Measurements from ENCODE around the gene PPIH. TPM values are rescaled to one million over a fixed set of nuclear protein-coding genes. Genes with fewer than 3 reads are reported as not detected.

PPIH gene
- total RNA-seq, 6 experiments from 2014 or later: 30.0 to 45.6 (median 40.0) TPM

DNA sequence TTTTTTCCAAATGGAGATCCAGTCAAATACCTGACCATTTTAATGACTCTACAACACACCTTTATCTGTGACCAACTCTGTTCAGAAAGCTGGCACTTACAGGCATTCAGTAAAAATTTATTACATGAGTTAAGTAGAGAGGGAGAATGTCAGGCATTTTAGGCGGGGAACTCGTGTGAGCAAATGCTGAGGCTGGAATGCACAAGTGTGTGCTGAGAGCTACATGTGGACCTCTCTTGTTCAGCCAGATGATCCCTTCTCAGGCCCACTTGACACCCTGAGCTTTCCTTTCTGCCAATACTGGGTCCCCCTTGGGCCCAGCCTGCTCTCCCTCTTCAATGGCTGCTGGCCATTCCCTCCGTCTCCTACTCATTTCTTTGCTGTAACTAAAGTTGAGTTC lies 11.7 kb downstream of the PPIH start:
- Mint-ChIP-seq H3K4me1 (ENCODE audit: low read depth) (no peaks in the 10 kb centered on the region), H3K4me3 (no peak overlapping the region), H3K27me3 (ENCODE audit: insufficient read depth) (no peaks in the 10 kb centered on the region; the same call in 1 of the 2 replicates), H3K27ac (no peak overlapping the region), H3K9me3 (no peaks in the 10 kb centered on the region), H3K36me3 (ENCODE audit: low read depth) (peaks cover 4% of the 10 kb centered on the region)
- TF ChIP-seq, protein P1, sequence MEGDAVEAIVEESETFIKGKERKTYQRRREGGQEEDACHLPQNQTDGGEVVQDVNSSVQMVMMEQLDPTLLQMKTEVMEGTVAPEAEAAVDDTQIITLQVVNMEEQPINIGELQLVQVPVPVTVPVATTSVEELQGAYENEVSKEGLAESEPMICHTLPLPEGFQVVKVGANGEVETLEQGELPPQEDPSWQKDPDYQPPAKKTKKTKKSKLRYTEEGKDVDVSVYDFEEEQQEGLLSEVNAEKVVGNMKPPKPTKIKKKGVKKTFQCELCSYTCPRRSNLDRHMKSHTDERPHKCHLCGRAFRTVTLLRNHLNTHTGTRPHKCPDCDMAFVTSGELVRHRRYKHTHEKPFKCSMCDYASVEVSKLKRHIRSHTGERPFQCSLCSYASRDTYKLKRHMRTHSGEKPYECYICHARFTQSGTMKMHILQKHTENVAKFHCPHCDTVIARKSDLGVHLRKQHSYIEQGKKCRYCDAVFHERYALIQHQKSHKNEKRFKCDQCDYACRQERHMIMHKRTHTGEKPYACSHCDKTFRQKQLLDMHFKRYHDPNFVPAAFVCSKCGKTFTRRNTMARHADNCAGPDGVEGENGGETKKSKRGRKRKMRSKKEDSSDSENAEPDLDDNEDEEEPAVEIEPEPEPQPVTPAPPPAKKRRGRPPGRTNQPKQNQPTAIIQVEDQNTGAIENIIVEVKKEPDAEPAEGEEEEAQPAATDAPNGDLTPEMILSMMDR (IDR thresholded peaks at IDR 0.05): no peak
- no peak for DNase-seq

DNA sequence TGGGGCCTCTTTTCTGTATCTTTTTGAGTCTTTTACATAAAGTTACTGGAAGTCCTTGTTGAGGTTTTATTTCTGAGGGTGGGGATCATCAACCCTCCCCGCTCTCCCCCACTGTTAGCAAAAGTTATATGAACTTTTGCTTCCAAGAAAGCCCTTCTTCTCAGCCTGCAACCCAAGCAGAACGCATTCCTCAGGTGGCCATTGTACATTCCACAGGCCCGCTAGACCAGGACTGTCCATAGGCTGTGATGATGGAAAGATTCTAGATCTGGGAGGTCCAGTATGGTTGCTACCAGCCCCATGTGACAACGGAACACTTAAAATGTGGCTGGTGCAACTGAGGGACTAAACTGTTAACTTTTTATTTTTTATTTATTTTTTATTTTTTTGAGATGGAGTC lies 12.2 kb downstream of the PPIH start:
- no peak for DNase-seq
- Mint-ChIP-seq H3K4me3 (no peak overlapping the region), H3K27ac (no peak overlapping the region), H3K36me3 (ENCODE audit: low read depth) (peaks cover 4% of the 10 kb centered on the region), H3K4me1 (ENCODE audit: low read depth) (no peaks in the 10 kb centered on the region), H3K27me3 (ENCODE audit: insufficient read depth) (no peaks in the 10 kb centered on the region; the same call in 1 of the 2 replicates), H3K9me3 (no peaks in the 10 kb centered on the region)
- TF ChIP-seq, protein P1 (IDR thresholded peaks at IDR 0.05): no peak

DNA sequence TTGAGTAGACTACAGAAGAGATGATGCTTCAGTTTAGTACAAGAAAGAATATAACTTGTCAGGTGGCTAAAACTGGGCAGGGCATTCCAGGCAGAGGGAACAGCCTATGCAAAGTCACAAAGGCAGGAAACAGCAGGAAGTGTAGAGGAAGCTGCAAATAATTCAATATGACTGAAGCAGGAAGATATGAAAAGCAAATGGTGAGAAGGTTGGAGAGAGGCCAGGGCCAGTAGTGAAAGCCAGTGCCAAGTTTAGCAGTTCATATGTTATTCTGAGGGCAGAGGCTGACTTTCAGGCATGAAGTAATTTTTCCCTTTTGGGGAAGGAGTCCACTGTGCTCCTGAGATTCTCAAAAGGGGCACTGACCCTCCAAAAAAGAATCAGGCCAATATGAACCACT lies 16.0 kb downstream of the PPIH start:
- Mint-ChIP-seq H3K36me3 (ENCODE audit: low read depth) (peaks cover 10% of the 10 kb centered on the region), H3K27me3 (ENCODE audit: insufficient read depth) (no peaks in the 10 kb centered on the region; the same call in 1 of the 2 replicates), H3K9me3 (no peaks in the 10 kb centered on the region), H3K27ac (no peak overlapping the region), H3K4me1 (ENCODE audit: low read depth) (peaks cover 15% of the 10 kb centered on the region), H3K4me3 (no peak overlapping the region)
- no peak for DNase-seq
- TF ChIP-seq, protein P1 (IDR thresholded peaks at IDR 0.05): no peak

DNA sequence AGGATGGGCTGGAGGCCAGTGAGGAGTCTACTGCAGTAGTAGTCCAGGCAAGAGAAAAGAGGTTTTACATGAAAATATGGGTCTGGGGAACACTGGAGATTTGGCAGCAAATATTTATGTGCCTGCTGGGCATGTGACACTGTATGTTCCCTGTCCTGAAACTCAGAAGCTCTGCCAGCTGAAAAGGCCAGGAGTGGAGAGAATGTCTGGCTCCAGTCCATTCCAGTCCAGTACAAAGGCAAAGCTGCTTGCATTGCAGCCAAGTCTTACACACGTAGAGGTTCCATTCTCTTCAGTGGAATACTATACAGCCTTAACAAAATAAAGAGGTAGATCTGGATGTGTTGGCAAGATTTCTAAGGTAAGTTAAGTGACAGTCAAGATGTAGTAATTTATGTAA lies 16.5 kb downstream of the PPIH start:
- TF ChIP-seq, protein P1 (IDR thresholded peaks at IDR 0.05): no peak
- no peaks in the 10 kb centered on the region; the same call in 1 of the 2 replicates for H3K27me3 Mint-ChIP-seq (ENCODE audit: insufficient read depth)
- H3K27ac Mint-ChIP-seq: no peak overlapping the region
- peaks cover 19% of the 10 kb centered on the region for H3K4me1 Mint-ChIP-seq (ENCODE audit: low read depth)
- H3K9me3 Mint-ChIP-seq: no peaks in the 10 kb centered on the region
- peaks cover 10% of the 10 kb centered on the region for H3K36me3 Mint-ChIP-seq (ENCODE audit: low read depth)
- DNase-seq: no peak
- no peak overlapping the region for H3K4me3 Mint-ChIP-seq

DNA sequence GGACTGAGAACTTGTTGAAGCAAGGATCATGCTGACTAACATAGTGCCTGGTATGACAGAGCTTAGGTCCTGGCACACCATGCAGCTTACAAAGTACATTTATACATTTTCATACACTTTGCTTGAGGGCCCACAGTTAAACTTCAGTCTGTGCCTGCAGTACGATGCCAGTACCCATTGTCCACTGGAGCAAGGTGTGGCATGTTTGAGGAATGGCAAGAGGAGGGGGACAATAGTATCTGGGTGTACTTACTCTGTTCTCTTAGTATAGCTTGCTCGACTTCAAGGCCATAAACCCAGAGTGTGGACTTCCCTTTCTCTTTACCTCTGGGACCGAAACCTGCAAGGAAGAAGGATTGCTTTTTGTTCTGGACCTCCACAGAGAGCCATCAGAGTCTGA lies 17.2 kb downstream of the PPIH start:
- no peak for DNase-seq
- H3K4me1 Mint-ChIP-seq (ENCODE audit: low read depth): peaks cover 27% of the 10 kb centered on the region
- H3K27me3 Mint-ChIP-seq (ENCODE audit: insufficient read depth): no peaks in the 10 kb centered on the region; the same call in 1 of the 2 replicates
- H3K4me3 Mint-ChIP-seq: no peak overlapping the region
- H3K9me3 Mint-ChIP-seq: no peaks in the 10 kb centered on the region
- peaks cover 5% of the 10 kb centered on the region for H3K36me3 Mint-ChIP-seq (ENCODE audit: low read depth)
- no peak overlapping the region for H3K27ac Mint-ChIP-seq
- TF ChIP-seq, protein P1 (IDR thresholded peaks at IDR 0.05): no peak
